ENCODE results near the gene COG4.

COG4 gene

GRCh38 chr16:70476272-70477020 lies 46.9 kb downstream of the COG4 start:
- DNase-seq = no peak

GRCh38 chr16:70475054-70475871 lies 48.1 kb downstream of the COG4 start:
- DNase-seq = no peak

GRCh38 chr16:70474320-70475053 lies 48.9 kb downstream of the COG4 start:
- DNase-seq = no peak

- no peak for DNase-seq
These were observed 49.7 kb downstream of the COG4 start for GRCh38 chr16:70473446-70474319.

GRCh38 chr16:70472786-70473433 lies 50.4 kb downstream of the COG4 start:
- no peak for DNase-seq

GRCh38 chr16:70470927-70471341 lies 52.4 kb downstream of the COG4 start:
- DNase-seq = no peak

GRCh38 chr16:70470141-70470926 lies 53.0 kb downstream of the COG4 start:
- no peak for DNase-seq

GRCh38 chr16:70468776-70469525 lies 54.4 kb downstream of the COG4 start:
- DNase-seq = no peak

- DNase-seq = no peak
These were observed 55.7 kb downstream of the COG4 start for GRCh38 chr16:70467608-70468007.

GRCh38 chr16:70467113-70467512 lies 56.2 kb downstream of the COG4 start:
- DNase-seq = no peak

- no peak for DNase-seq
These were observed 56.6 kb downstream of the COG4 start for GRCh38 chr16:70466805-70467076.

GRCh38 chr16:70465999-70466804 lies 57.2 kb downstream of the COG4 start:
- DNase-seq = no peak

GRCh38 chr16:70463235-70463634 lies 60.1 kb downstream of the COG4 start:
- no peak for DNase-seq

GRCh38 chr16:70460737-70461261 lies 62.6 kb downstream of the COG4 start:
- no peak for DNase-seq

GRCh38 chr16:70457446-70458166 lies 65.7 kb downstream of the COG4 start:
- DNase-seq = no peak

- DNase-seq = no peak
These were observed 67.4 kb downstream of the COG4 start for GRCh38 chr16:70455910-70456309.

- DNase-seq = peak; percentile 51
These were observed 68.9 kb downstream of the COG4 start, which contains the start of gene FCSK for GRCh38 chr16:70454222-70455034. Gene FCSK (plus strand): TSS chr16:70454595. CDS start chr16:70463191, 8,596 bp downstream.

- DNase-seq = no peak
These were observed 69.5 kb downstream of the COG4 start for GRCh38 chr16:70453892-70454221.
